Endothelial cell of umbilical vein (primary cell): ENCODE measurements around the gene KANK4. TPM values are rescaled to one million over a fixed set of nuclear protein-coding genes. Genes with fewer than 3 reads are reported as not detected.

ENCODE experiments used
- BruUV-seq: library from RNA; stranded (reverse); fragments of 400-500 nt; replicated peaks from 2 replicates; lab custom pipeline; 2021; lab: Mats Ljungman, UMichigan
- CTCF ChIA-PET: fragments of 300-600, 350-600 bp; sonication (Branson Sonifier 250); formaldehyde crosslinking; loops from one replicate; lab custom pipeline; 2021; ENCODE audit warnings: antibody characterized with exemption, inconsistent platforms; lab: Charles Lee
- POLR2A ChIA-PET: fragments of 300-600, 350-600 bp; sonication (Branson Sonifier 250); formaldehyde crosslinking; loops from one replicate; lab custom pipeline; 2021; ENCODE audit warnings: antibody characterized with exemption, inconsistent platforms; lab: Charles Lee
- DNase-seq: peaks from one replicate; pipeline ENCODE4 v3.0.0-alpha.2; 2011; ENCODE audit warnings: low read depth, low spot score
- FAIRE-seq: peaks from 2 replicates; lab custom pipeline; 2011; peaks lifted over from hg19 to GRCh38; lab: Jason Lieb, UNC
- H2AFZ ChIP-seq: 2 replicates; pipeline ENCODE4 v1.6.0; 2012; ENCODE audit warnings: low read depth, low read length, control low read depth, inconsistent platforms
- H3K27ac ChIP-seq: 2 replicates; pipeline ENCODE4 v1.5.1; 2011; ENCODE audit warnings: low read depth, mild to moderate bottlenecking, control low read depth, low read length, moderate library complexity; ENCODE audit not compliant: insufficient read depth
- H3K27me3 ChIP-seq, 2 experiments: 2 replicates each; pipeline versions ENCODE4 v1.6.0 to v1.6.1; 2011; ENCODE audit warnings: low read length in 2 of 2, mixed read lengths in 1 of 2; ENCODE audit not compliant: control insufficient read depth in 2 of 2, insufficient read depth in 2 of 2
- H3K36me3 ChIP-seq, 2 experiments: 2 replicates in 1 of 2; 3 replicates in 1 of 2; pipeline ENCODE4 v1.5.1; 2011; ENCODE audit warnings: low read length in 2 of 2, mild to moderate bottlenecking in 1 of 2, moderate library complexity in 1 of 2; ENCODE audit not compliant: control insufficient read depth in 2 of 2, insufficient read depth in 2 of 2; ENCODE audit errors: extremely low read depth in 1 of 2
- H3K4me1 ChIP-seq: 3 replicates; pipeline ENCODE4 v1.5.1; 2011; ENCODE audit warnings: mild to moderate bottlenecking, low read length; ENCODE audit not compliant: control insufficient read depth, insufficient read depth; ENCODE audit errors: extremely low read depth
- H3K4me2 ChIP-seq: 2 replicates; pipeline ENCODE4 v1.6.1; 2011; ENCODE audit warnings: low read length, control low read depth, mixed read lengths; ENCODE audit not compliant: insufficient read depth
- H3K4me3 ChIP-seq, 3 experiments: fragments of 200-600 bp in 1 of 3; sonication (generic), shearing (Covaris generic) in 1 of 3; replicated peaks in 1 of 3; 2 replicates each; pipeline ENCODE4 v1.5.1; 2011 to 2016; ENCODE audit warnings: control low read depth in 3 of 3, low read length in 3 of 3, mild to moderate bottlenecking in 2 of 3, inconsistent platforms in 1 of 3, low read depth in 1 of 3, moderate library complexity in 1 of 3; ENCODE audit not compliant: insufficient read depth in 1 of 3
- H3K79me2 ChIP-seq: 2 replicates; pipeline ENCODE4 v1.6.0; 2012; ENCODE audit warnings: low read length, inconsistent platforms; ENCODE audit not compliant: control insufficient read depth, insufficient read depth
- H3K9ac ChIP-seq: replicated peaks from 2 replicates; pipeline ENCODE3; 2011; ENCODE audit warnings: low read length, control low read depth; ENCODE audit not compliant: insufficient read depth; ENCODE audit errors: extremely low read depth
- H3K9me1 ChIP-seq: replicated peaks from 3 replicates; pipeline ENCODE4 v1.6.0; 2011; ENCODE audit warnings: mild to moderate bottlenecking, low read length; ENCODE audit not compliant: control insufficient read depth, insufficient read depth; ENCODE audit errors: extremely low read depth
- H3K9me3 ChIP-seq: replicated peaks from 2 replicates; pipeline ENCODE4 v1.5.1; 2012; ENCODE audit warnings: low read length, inconsistent platforms; ENCODE audit not compliant: control insufficient read depth, insufficient read depth
- H4K20me1 ChIP-seq: replicated peaks from 2 replicates; pipeline ENCODE3; 2011; ENCODE audit warnings: mild to moderate bottlenecking, low read length; ENCODE audit not compliant: control insufficient read depth, insufficient read depth; ENCODE audit errors: extremely low read depth
- EZH2 ChIP-seq: IDR thresholded peaks from 2 replicates; pipeline ENCODE4 v1.6.1; 2012; ENCODE audit warnings: borderline replicate concordance, low read depth, mild to moderate bottlenecking, moderate library complexity, low read length, inconsistent platforms; ENCODE audit not compliant: severe bottlenecking
- FOS ChIP-seq: IDR thresholded peaks from 2 replicates; pipeline ENCODE4 v1.6.1; 2011; ENCODE audit warnings: mild to moderate bottlenecking, low read length, moderate library complexity, borderline replicate concordance; ENCODE audit not compliant: insufficient read depth
- GATA2 ChIP-seq: IDR thresholded peaks from 2 replicates; pipeline ENCODE4 v1.7.0; 2011; ENCODE audit warnings: low read depth, mild to moderate bottlenecking, moderate library complexity, mixed read lengths, low read length; ENCODE audit not compliant: insufficient read length, insufficient read depth
- JUN ChIP-seq: IDR thresholded peaks from 2 replicates; pipeline ENCODE4 v1.6.1; 2011; ENCODE audit warnings: borderline replicate concordance, low read depth; ENCODE audit not compliant: insufficient read length, insufficient read depth
- MYC ChIP-seq: IDR thresholded peaks from one replicate; pipeline ENCODE4 v1.6.1; 2011; ENCODE audit warnings: mild to moderate bottlenecking, low read depth, low read length
- POLR2A ChIP-seq: IDR thresholded peaks from 2 replicates; pipeline ENCODE4 v1.6.1; 2012; ENCODE audit warnings: low read depth, mild to moderate bottlenecking, control low read depth, low read length
- POLR2AphosphoS5 ChIP-seq: IDR thresholded peaks from 2 replicates; pipeline ENCODE4 v1.6.1; 2012; ENCODE audit warnings: low read depth, mild to moderate bottlenecking, control low read depth, low read length, moderate library complexity; ENCODE audit not compliant: insufficient read depth
- dilution Hi-C: fragments of 300-500 bp; cut with MboI; formaldehyde crosslinking; loops from one replicate; pipeline ENCODE4 v1.15.0; 2019; ENCODE audit warnings: low sequenced_read_pairs; ENCODE audit not compliant: extremely low pct_ligation_motif_present
- intact Hi-C: fragments of 100-400 bp; cut with micrococcal nuclease; formaldehyde crosslinking; loops from one replicate; pipeline ENCODE4 v1.10.0; 2022
- polyA plus RNA-seq, 4 experiments: library from polyadenylated mRNA; depleted of rRNA in 3 of 4; stranded (reverse) in 3 of 4; unstranded in 1 of 4; fragments of >200 nt; gene quantifications; 2 replicates each; pipeline versions ENCODE4 v1.2.1 to v1.2.3, GENCODE V29; 2011 to 2012; ENCODE audit warnings: missing spikeins in 1 of 4
- total RNA-seq: library from RNA; stranded (reverse); gene quantifications from 2 replicates; pipeline ENCODE4 v1.2.3, GENCODE V29; 2021
- TF ChIP-seq, protein P1 (sequence below), 2 donors: IDR thresholded peaks; 1 replicate in 1 of 2; 2 replicates in 1 of 2; pipeline ENCODE4 v1.5.1; 2011; ENCODE audit warnings: low read length in 2 of 2, mild to moderate bottlenecking in 2 of 2, moderate library complexity in 2 of 2, control low read depth in 1 of 2, inconsistent platforms in 1 of 2, low read depth in 1 of 2; ENCODE audit not compliant: insufficient read depth in 1 of 2; ENCODE audit errors: extremely low read depth in 1 of 2
- TF ChIP-seq, protein P2 (sequence below): IDR thresholded peaks from 2 replicates; pipeline ENCODE4 v1.6.1; 2011; ENCODE audit not compliant: insufficient read depth, insufficient read length

KANK4 gene
- total and polyA plus RNA-seq, 2 donors (not counting 3 experiments of a cell fraction or from before 2014, with no cell fraction given): not detected

DNA sequence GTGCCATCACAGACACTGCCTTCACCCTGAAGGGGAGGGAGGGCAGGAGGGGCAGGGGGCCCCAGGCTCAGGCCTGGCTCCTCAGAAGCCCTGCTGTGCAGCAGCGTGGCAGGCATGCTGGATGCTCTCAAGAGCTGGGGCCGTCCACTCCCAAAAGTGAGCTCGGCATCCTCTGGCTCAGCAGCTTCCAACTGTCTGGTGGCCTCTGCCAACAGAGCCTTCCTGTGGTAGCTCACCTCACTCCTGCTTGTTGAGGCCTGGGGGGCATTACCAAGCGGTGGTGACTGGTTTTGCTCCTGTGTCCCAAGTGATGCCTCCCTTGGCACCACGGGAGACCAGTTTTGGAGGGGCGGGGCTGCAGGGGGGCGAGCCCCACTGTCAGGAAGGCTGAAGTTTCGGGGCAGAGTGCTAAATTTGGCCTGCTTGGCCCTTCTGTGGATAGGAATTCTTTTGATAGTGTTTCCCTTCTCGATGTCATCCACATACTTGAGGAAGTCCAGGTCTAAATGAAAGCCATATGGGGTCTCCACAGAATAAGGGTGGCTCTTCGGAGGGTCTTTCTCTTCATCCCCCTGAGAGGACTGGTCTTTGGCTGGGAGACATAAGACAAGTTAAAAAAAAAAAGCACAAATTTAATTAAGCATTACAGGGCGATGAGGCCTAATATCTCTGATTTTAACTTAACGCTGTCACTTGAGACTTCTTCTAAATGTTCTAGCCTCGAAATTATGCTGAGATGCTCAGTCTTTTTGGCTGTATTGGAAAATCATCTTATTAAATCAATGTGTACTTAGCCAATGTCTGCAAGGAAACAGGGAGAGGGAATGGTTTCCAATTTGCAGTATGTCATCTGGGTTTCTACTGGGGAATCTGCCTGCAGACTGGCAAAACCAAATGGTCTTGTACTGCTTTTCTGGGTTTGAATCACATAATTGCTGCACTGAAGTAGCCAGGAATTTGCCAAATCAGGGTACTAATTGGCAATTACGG, 44.4 kb downstream of the KANK4 start:
- Histone ChIP-seq H3K27ac (no peak overlapping the region), H3K4me2 (no peak overlapping the region), H3K79me2 (no peaks in the 10 kb centered on the region), H3K9me1 (no peaks in the 10 kb centered on the region), H2AFZ (no peak overlapping the region), H3K4me3 (no peak overlapping the region), H3K9me3 (no peaks in the 10 kb centered on the region), H3K36me3 (no peaks in the 10 kb centered on the region), H4K20me1 (no peaks in the 10 kb centered on the region), H3K9ac (no peak overlapping the region), H3K4me1 (no peaks in the 10 kb centered on the region), H3K27me3 (no peaks in the 10 kb centered on the region)
- POLR2A ChIA-PET: no interaction called here
- CTCF ChIA-PET: no interaction called here
- no peak for FAIRE-seq
- dilution Hi-C loops: no loop called here
- TF ChIP-seq POLR2A: no peak
- no peak for TF ChIP-seq MYC
- no peak for TF ChIP-seq POLR2AphosphoS5
- TF ChIP-seq EZH2: no peak
- no peak for DNase-seq
- intact Hi-C loops: no loop called here
- no TSS peak for BruUV-seq

DNA sequence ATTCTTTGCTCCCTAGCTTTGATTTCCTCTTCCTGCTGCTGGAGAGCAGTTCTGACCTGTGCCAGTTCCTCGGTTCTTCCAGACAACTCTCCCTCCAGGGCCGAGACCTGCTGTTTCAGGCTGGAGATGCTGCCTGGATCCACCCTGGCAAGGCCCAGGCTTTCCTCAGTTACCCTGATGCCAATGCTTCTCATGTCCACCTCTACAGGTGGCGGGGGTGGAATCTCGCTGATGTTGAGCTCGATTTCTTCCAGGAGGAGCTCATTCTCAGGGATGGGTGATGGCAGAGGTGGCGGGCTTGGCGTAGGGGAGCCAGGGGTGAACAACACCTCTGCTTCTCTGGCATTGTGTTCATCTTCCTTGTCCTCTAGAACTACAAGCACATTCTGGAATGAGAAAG, 45.3 kb downstream of the KANK4 start:
- Histone ChIP-seq H2AFZ (no peak overlapping the region), H3K79me2 (no peaks in the 10 kb centered on the region), H3K9me1 (no peaks in the 10 kb centered on the region), H4K20me1 (no peaks in the 10 kb centered on the region), H3K36me3 (no peaks in the 10 kb centered on the region), H3K27ac (no peak overlapping the region), H3K9ac (no peak overlapping the region), H3K27me3 (no peaks in the 10 kb centered on the region), H3K9me3 (no peaks in the 10 kb centered on the region), H3K4me3 (no peak overlapping the region), H3K4me2 (no peak overlapping the region), H3K4me1 (no peaks in the 10 kb centered on the region)
- no TSS peak for BruUV-seq
- ChIA-PET CTCF (no interaction called here), POLR2A (no interaction called here)
- no peak for FAIRE-seq
- dilution Hi-C loops: no loop called here
- no peak for TF ChIP-seq FOS
- TF ChIP-seq JUN: no peak
- TF ChIP-seq, protein P1, sequence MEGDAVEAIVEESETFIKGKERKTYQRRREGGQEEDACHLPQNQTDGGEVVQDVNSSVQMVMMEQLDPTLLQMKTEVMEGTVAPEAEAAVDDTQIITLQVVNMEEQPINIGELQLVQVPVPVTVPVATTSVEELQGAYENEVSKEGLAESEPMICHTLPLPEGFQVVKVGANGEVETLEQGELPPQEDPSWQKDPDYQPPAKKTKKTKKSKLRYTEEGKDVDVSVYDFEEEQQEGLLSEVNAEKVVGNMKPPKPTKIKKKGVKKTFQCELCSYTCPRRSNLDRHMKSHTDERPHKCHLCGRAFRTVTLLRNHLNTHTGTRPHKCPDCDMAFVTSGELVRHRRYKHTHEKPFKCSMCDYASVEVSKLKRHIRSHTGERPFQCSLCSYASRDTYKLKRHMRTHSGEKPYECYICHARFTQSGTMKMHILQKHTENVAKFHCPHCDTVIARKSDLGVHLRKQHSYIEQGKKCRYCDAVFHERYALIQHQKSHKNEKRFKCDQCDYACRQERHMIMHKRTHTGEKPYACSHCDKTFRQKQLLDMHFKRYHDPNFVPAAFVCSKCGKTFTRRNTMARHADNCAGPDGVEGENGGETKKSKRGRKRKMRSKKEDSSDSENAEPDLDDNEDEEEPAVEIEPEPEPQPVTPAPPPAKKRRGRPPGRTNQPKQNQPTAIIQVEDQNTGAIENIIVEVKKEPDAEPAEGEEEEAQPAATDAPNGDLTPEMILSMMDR (IDR thresholded peaks at IDR 0.05; ENCODE audit: extremely low read depth in 1 of 2, insufficient read depth in 1 of 2, low read depth in 1 of 2, low read length in 2 of 2): no peak
- TF ChIP-seq POLR2A: no peak
- TF ChIP-seq, protein P2, sequence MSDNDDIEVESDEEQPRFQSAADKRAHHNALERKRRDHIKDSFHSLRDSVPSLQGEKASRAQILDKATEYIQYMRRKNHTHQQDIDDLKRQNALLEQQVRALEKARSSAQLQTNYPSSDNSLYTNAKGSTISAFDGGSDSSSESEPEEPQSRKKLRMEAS: no peak
- TF ChIP-seq GATA2: no peak
- TF ChIP-seq MYC: no peak
- no peak for TF ChIP-seq POLR2AphosphoS5
- TF ChIP-seq EZH2: no peak
- no peak for DNase-seq
- intact Hi-C loops: no loop called here
